ENCODE measurements around the gene USP25. TPM values are rescaled to one million over a fixed set of nuclear protein-coding genes. Genes with fewer than 3 reads are reported as not detected.

USP25 gene
- total RNA-seq, 1 donor from 2014 or later: 25.8 TPM

GRCh38 chr21:15795533-15795932 is 65.8 kb downstream of the USP25 start:
- no peak overlapping the region for H3K4me3 ChIP-seq (ENCODE audit: low read depth, low read length)
- no peak for DNase-seq (ENCODE audit: low read depth)
- no peak for TF ChIP-seq CTCF (conservative IDR thresholded peaks at IDR 0.05; ENCODE audit: low read depth, low read length)

GRCh38 chr21:15797577-15798363 is 68.0 kb downstream of the USP25 start:
- no peak for TF ChIP-seq CTCF (conservative IDR thresholded peaks at IDR 0.05; ENCODE audit: low read depth, low read length)
- DNase-seq (ENCODE audit: low read depth): no peak
- no peak overlapping the region for H3K4me3 ChIP-seq (ENCODE audit: low read depth, low read length)

- no peak for DNase-seq (ENCODE audit: low read depth)
- H3K4me3 ChIP-seq (ENCODE audit: low read depth, low read length): no peak overlapping the region
- no peak for TF ChIP-seq CTCF (conservative IDR thresholded peaks at IDR 0.05; ENCODE audit: low read depth, low read length)
These were observed 71.6 kb downstream of the USP25 start for GRCh38 chr21:15801352-15801863.

- no peak for DNase-seq (ENCODE audit: low read depth)
- no peak overlapping the region for H3K4me3 ChIP-seq (ENCODE audit: low read depth, low read length)
- TF ChIP-seq CTCF (conservative IDR thresholded peaks at IDR 0.05; ENCODE audit: low read depth, low read length): no peak
These were observed 74.6 kb downstream of the USP25 start for GRCh38 chr21:15804247-15805005.

GRCh38 chr21:15809065-15809464 is 79.3 kb downstream of the USP25 start:
- TF ChIP-seq CTCF (conservative IDR thresholded peaks at IDR 0.05; ENCODE audit: low read depth, low read length): no peak
- no peak overlapping the region for H3K4me3 ChIP-seq (ENCODE audit: low read depth, low read length)

GRCh38 chr21:15809818-15810217 is 80.0 kb downstream of the USP25 start:
- TF ChIP-seq CTCF (conservative IDR thresholded peaks at IDR 0.05; ENCODE audit: low read depth, low read length): no peak
- DNase-seq (ENCODE audit: low read depth): no peak
- no peak overlapping the region for H3K4me3 ChIP-seq (ENCODE audit: low read depth, low read length)

More at GRCh38 chr21:15809065-15809464, 79.3 kb downstream of the USP25 start:
- no peak for DNase-seq (ENCODE audit: low read depth)

Measured in epithelial cell of proximal tubule (primary cell).